Neural crest cell (in vitro differentiated cells): Measurements from ENCODE around the gene DCUN1D1. TPM values are rescaled to one million over a fixed set of nuclear protein-coding genes. Genes with fewer than 3 reads are reported as not detected.

Experiments used
- DNase-seq: peaks from one replicate; pipeline ENCODE4 v3.0.0; 2021; ENCODE audit warnings: low read depth, mixed read lengths, low spot score
- H3K27ac Mint-ChIP-seq: one replicate; pipeline ENCODE4 v1.8.0; 2021; ENCODE audit warnings: mild to moderate bottlenecking, mixed read lengths; ENCODE audit not compliant: unreplicated experiment
- H3K27me3 Mint-ChIP-seq: 2 replicates; pipeline ENCODE4 v1.8.0; 2021; ENCODE audit warnings: low read depth, mild to moderate bottlenecking, mixed read lengths
- H3K36me3 Mint-ChIP-seq: 2 replicates; pipeline ENCODE4 v1.8.0; 2021; ENCODE audit warnings: low read depth, mild to moderate bottlenecking, mixed read lengths
- H3K4me1 Mint-ChIP-seq: 2 replicates; pipeline ENCODE4 v1.8.0; 2021; ENCODE audit warnings: mixed read lengths
- H3K4me3 Mint-ChIP-seq: one replicate; pipeline ENCODE4 v1.8.0; 2021; ENCODE audit warnings: mild to moderate bottlenecking, mixed read lengths
- H3K9me3 Mint-ChIP-seq: 2 replicates; pipeline ENCODE4 v1.8.0; 2021; ENCODE audit warnings: mixed read lengths
- total RNA-seq: library from RNA; stranded (reverse); gene quantifications from 2 replicates; pipeline ENCODE4 v1.2.1, GENCODE V29; 2021
- TF ChIP-seq, protein P1 (sequence below): fragments of 200-600 bp; sonication (generic); conservative IDR thresholded peaks from 2 replicates; pipeline ENCODE4 v1.5.0; 2021; ENCODE audit warnings: antibody characterized with exemption, mild to moderate bottlenecking

DCUN1D1 gene
- total RNA-seq, 1 donor from 2014 or later = 48.3 TPM

DNA sequence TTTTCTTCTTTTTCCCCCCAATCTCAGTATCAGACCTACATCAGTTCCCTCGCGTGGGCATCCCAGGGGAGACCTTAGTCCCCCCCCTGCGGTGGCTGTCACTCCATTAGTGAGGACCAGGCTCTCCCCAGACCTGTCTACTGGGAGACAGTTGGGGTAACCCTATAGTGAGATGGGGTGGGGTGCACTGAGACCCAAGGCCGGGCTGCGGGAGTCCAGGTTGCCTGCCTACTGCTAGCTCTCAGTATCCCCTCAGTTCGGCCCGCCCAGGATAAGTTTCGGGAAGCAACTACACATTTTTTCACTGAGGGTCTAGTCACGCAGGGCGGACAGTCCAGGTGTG is 671 bp upstream of the DCUN1D1 start:
- Mint-ChIP-seq H3K4me1 (peaks cover 22% of the 10 kb centered on the region), H3K27ac (no peak overlapping the region), H3K36me3 (peaks cover 3% of the 10 kb centered on the region), H3K4me3 (no peak overlapping the region), H3K27me3 (no peaks in the 10 kb centered on the region), H3K9me3 (no peaks in the 10 kb centered on the region)
- TF ChIP-seq, protein P1, sequence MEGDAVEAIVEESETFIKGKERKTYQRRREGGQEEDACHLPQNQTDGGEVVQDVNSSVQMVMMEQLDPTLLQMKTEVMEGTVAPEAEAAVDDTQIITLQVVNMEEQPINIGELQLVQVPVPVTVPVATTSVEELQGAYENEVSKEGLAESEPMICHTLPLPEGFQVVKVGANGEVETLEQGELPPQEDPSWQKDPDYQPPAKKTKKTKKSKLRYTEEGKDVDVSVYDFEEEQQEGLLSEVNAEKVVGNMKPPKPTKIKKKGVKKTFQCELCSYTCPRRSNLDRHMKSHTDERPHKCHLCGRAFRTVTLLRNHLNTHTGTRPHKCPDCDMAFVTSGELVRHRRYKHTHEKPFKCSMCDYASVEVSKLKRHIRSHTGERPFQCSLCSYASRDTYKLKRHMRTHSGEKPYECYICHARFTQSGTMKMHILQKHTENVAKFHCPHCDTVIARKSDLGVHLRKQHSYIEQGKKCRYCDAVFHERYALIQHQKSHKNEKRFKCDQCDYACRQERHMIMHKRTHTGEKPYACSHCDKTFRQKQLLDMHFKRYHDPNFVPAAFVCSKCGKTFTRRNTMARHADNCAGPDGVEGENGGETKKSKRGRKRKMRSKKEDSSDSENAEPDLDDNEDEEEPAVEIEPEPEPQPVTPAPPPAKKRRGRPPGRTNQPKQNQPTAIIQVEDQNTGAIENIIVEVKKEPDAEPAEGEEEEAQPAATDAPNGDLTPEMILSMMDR = no peak
- no peak for DNase-seq

DNA sequence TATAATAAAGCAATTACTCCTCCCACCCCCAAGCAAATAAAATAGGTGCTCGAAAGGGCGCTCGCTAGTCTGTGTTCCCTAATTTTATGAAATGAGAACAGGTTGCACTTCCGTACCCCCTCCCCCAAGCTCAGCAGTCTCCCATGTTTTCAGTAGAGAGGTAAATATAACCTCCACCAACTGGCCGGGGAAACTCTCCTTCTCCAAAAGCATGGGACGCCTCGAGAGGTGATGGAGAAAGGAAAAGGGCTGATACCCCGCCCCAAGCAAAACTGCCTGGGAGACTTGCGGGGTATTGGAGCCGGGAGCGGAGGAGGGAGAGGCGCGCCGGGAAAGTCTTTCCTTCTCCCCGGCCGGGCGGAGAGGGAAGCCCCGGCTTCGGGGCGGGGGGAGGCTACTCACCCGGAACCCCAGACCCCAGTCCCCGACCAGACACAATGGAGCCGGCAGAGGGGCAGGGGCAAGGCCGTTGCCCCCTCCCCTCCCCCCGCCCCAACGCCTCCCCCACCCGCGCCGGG is 605 bp downstream of the DCUN1D1 start:
- peak; percentile 26 for DNase-seq
- H3K4me1 Mint-ChIP-seq = peaks cover 32% of the 10 kb centered on the region
- peaks cover 3% of the 10 kb centered on the region for H3K36me3 Mint-ChIP-seq
- peak overlapping the region; percentile 94 for H3K4me3 Mint-ChIP-seq
- H3K9me3 Mint-ChIP-seq = no peaks in the 10 kb centered on the region
- H3K27ac Mint-ChIP-seq = peak overlapping the region; percentile 24
- TF ChIP-seq, protein P1 = no peak
- H3K27me3 Mint-ChIP-seq = no peaks in the 10 kb centered on the region

DNA sequence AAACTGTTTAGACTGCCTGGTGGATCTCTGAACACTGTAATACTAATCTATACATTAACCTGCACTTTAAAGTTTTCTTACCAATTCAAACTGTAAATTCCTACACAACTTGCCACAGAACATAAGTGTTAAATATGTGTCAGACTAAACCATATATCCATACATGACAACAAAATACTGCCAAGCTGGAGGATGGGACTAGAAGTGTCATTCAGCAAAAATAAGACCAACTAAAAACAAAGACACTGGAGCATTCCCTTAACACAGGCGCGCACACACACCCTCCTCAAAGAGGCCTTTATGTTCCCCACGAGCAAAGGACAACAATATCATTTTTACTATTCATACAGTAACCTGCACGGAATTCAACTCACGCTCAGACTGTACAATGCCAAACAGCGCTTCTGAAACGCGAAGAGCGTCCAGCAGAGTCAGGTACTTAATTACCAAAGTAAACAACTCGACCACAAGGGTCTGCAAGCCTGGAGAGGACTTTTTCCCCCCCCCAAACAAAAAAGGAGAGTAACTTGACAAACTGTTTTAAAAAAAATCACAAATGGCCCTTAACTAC is 1.1 kb downstream of the DCUN1D1 start:
- Mint-ChIP-seq H3K27ac (peak overlapping the region; percentile 41), H3K4me1 (peaks cover 33% of the 10 kb centered on the region), H3K36me3 (peaks cover 3% of the 10 kb centered on the region), H3K4me3 (peak overlapping the region; percentile 94), H3K9me3 (no peaks in the 10 kb centered on the region), H3K27me3 (no peaks in the 10 kb centered on the region)
- DNase-seq = no peak
- TF ChIP-seq, protein P1 = no peak

DNA sequence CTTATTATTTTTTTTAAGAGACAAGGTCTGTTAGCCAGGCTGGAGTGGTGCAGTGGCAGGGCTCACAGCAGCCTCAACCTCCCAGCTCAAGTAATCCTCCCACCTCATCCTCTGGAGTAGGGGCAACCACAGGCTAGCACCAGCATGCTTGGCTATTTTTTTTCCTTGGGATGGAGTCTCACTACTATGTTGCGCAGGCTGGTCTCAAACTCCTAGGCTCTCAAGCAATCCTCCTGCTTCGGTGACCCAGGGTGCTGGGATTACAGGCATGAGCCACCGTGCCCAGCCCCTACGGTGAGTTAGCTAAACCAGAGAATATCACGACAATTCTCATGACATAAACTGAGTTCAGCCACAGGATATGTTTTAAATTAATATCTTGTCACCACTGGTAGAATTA is 2.0 kb downstream of the DCUN1D1 start:
- H3K27ac Mint-ChIP-seq = no peak overlapping the region
- DNase-seq = no peak
- H3K9me3 Mint-ChIP-seq = no peaks in the 10 kb centered on the region
- peaks cover 3% of the 10 kb centered on the region for H3K36me3 Mint-ChIP-seq
- TF ChIP-seq, protein P1 = no peak
- no peaks in the 10 kb centered on the region for H3K27me3 Mint-ChIP-seq
- H3K4me1 Mint-ChIP-seq = peaks cover 33% of the 10 kb centered on the region
- peak overlapping the region; percentile 94 for H3K4me3 Mint-ChIP-seq

DNA sequence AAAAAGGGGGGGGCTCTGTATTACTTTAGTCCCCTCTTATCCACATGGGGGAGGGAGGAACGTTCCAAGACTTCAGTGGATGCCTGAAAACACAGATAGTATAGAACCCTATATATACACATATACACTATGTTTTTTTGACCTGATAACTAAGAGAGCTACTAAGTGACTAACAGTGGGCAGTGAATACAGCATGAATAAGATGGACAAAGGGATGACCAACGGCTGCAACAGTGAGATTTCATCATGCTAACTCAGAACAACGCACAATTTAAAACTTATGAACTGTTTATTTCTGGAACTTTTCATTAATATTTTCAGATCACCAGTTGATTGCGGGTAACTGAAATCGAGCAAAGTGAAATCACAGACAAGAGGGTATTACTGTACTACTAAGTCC is 7.3 kb downstream of the DCUN1D1 start:
- no peak overlapping the region for H3K27ac Mint-ChIP-seq
- H3K4me3 Mint-ChIP-seq = no peak overlapping the region
- peaks cover 3% of the 10 kb centered on the region for H3K36me3 Mint-ChIP-seq
- peaks cover 23% of the 10 kb centered on the region for H3K4me1 Mint-ChIP-seq
- H3K27me3 Mint-ChIP-seq = no peaks in the 10 kb centered on the region
- DNase-seq = no peak
- no peaks in the 10 kb centered on the region for H3K9me3 Mint-ChIP-seq
- TF ChIP-seq, protein P1 = no peak
